H1 (cell line): ENCODE measurements around the gene TBC1D24. TPM values are rescaled to one million over a fixed set of nuclear protein-coding genes. Genes with fewer than 3 reads are reported as not detected.

Experiments
- CTCF ChIA-PET: fragments of 300-600 bp; sonication (Branson Sonifier 250); formaldehyde crosslinking; loops from one replicate; lab custom pipeline; 2021; ENCODE audit not compliant: partially characterized antibody; lab: Charles Lee
- POLR2A ChIA-PET: fragments of 300-600 bp; sonication (Branson Sonifier 250); formaldehyde crosslinking; loops from one replicate; lab custom pipeline; 2021; ENCODE audit warnings: inconsistent platforms; ENCODE audit not compliant: partially characterized antibody; lab: Charles Lee
- DNase-seq, 2 experiments: peaks; one replicate each; pipeline versions ENCODE4 v3.0.0 to v3.0.0-alpha.2; 2010 to 2022; ENCODE audit warnings: low spot score in 2 of 2, low read depth in 1 of 2, mixed read lengths in 1 of 2
- FAIRE-seq: peaks from 2 replicates; lab custom pipeline; 2011; peaks lifted over from hg19 to GRCh38; lab: Jason Lieb, UNC
- H2AFZ ChIP-seq: 2 replicates; pipeline ENCODE4 v1.8.1; 2012; ENCODE audit warnings: low read length, inconsistent platforms
- H2AK5ac ChIP-seq: 2 replicates; pipeline ENCODE4 v1.6.1; 2013; ENCODE audit warnings: low read depth, low read length
- H2BK120ac ChIP-seq: replicated peaks from 2 replicates; pipeline ENCODE3; 2013; ENCODE audit warnings: low read depth, low read length, inconsistent platforms
- H2BK12ac ChIP-seq: 2 replicates; pipeline ENCODE4 v1.6.1; 2013; ENCODE audit warnings: low read depth, low read length
- H2BK15ac ChIP-seq: 2 replicates; pipeline ENCODE4 v1.6.1; 2013; ENCODE audit warnings: low read length
- H2BK20ac ChIP-seq: 2 replicates; pipeline ENCODE4 v1.6.1; 2013; ENCODE audit warnings: low read length
- H2BK5ac ChIP-seq: 2 replicates; pipeline ENCODE4 v1.6.1; 2013; ENCODE audit warnings: low read depth, low read length
- H3K14ac ChIP-seq: 2 replicates; pipeline ENCODE4 v1.6.1; 2013; ENCODE audit warnings: inconsistent platforms; ENCODE audit not compliant: insufficient read length
- H3K18ac ChIP-seq: 2 replicates; pipeline ENCODE4 v1.6.1; 2013; ENCODE audit warnings: low read length; ENCODE audit errors: extremely low read depth
- H3K23ac ChIP-seq: 2 replicates; pipeline ENCODE4 v1.6.1; 2013; ENCODE audit warnings: inconsistent platforms; ENCODE audit not compliant: insufficient read length
- H3K23me2 ChIP-seq: 2 replicates; pipeline ENCODE4 v1.6.1; 2013; ENCODE audit warnings: low read depth, low read length
- H3K27ac ChIP-seq: 2 replicates; pipeline ENCODE4 v1.6.1; 2011; ENCODE audit warnings: low read depth, low read length, inconsistent platforms
- H3K27me3 ChIP-seq, 4 experiments: replicated peaks in 1 of 4; 1 replicate in 1 of 4; 2 replicates in 3 of 4; pipeline versions ENCODE4 v1.6.1 to v1.8.1; 2011 to 2013; ENCODE audit warnings: low read length in 3 of 4, mild to moderate bottlenecking in 3 of 4, inconsistent platforms in 2 of 4, mixed read lengths in 2 of 4, moderate library complexity in 1 of 4; ENCODE audit not compliant: control insufficient read depth in 3 of 4, insufficient read depth in 3 of 4; ENCODE audit errors: extremely low read depth in 1 of 4
- H3K36me3 ChIP-seq, 4 experiments: 2 replicates each; pipeline versions ENCODE4 v1.6.1 to v1.8.1; 2011 to 2013; ENCODE audit warnings: mild to moderate bottlenecking in 4 of 4, low read length in 3 of 4, moderate library complexity in 2 of 4, control low read depth in 1 of 4, inconsistent platforms in 1 of 4; ENCODE audit not compliant: insufficient read depth in 4 of 4, control insufficient read depth in 2 of 4
- H3K4ac ChIP-seq: replicated peaks from 2 replicates; pipeline ENCODE3; 2013; ENCODE audit warnings: low read length, low read depth, mixed read lengths, inconsistent platforms; ENCODE audit not compliant: insufficient read length
- H3K4me1 ChIP-seq, 4 experiments: replicated peaks in 1 of 4; 1 replicate in 1 of 4; 2 replicates in 3 of 4; pipeline versions ENCODE4 v1.6.1 to v1.8.1; 2011 to 2013; ENCODE audit warnings: low read length in 3 of 4, inconsistent platforms in 2 of 4, mixed read lengths in 1 of 4; ENCODE audit not compliant: insufficient read depth in 4 of 4, control insufficient read depth in 3 of 4
- H3K4me2 ChIP-seq, 2 experiments: 2 replicates each; pipeline versions ENCODE4 v1.6.1 to v1.8.1; 2011 to 2013; ENCODE audit warnings: low read depth in 2 of 2, low read length in 2 of 2, control low read depth in 1 of 2, inconsistent platforms in 1 of 2, mild to moderate bottlenecking in 1 of 2; ENCODE audit not compliant: insufficient read depth in 1 of 2
- H3K4me3 ChIP-seq, 4 experiments: fragments of 200-600, 300-600 bp in 1 of 4; sonication (generic), shearing (Covaris generic), sonication (Bioruptor Twin) in 1 of 4; 2 replicates each; pipeline versions ENCODE4 v1.5.1 to v1.8.1; 2011 to 2016; ENCODE audit warnings: low read length in 4 of 4, low read depth in 3 of 4, control low read depth in 2 of 4, inconsistent platforms in 2 of 4, mild to moderate bottlenecking in 2 of 4, mixed read lengths in 1 of 4, moderate library complexity in 1 of 4; ENCODE audit not compliant: insufficient read depth in 2 of 4; ENCODE audit errors: extremely low read depth in 1 of 4
- H3K56ac ChIP-seq: replicated peaks from 2 replicates; pipeline ENCODE3; 2013; ENCODE audit warnings: low read depth, mild to moderate bottlenecking, mixed read lengths, low read length, inconsistent platforms; ENCODE audit not compliant: insufficient read length
- H3K79me1 ChIP-seq: 2 replicates; pipeline ENCODE4 v1.6.1; 2013; ENCODE audit warnings: low read depth, low read length, control low read depth
- H3K79me2 ChIP-seq, 2 experiments: 2 replicates each; pipeline versions ENCODE4 v1.6.1 to v1.8.1; 2012 to 2013; ENCODE audit warnings: low read length in 2 of 2, mild to moderate bottlenecking in 2 of 2, inconsistent platforms in 1 of 2; ENCODE audit not compliant: insufficient read depth in 2 of 2, control insufficient read depth in 1 of 2
- H3K9ac ChIP-seq, 4 experiments: replicated peaks in 1 of 4; 1 replicate in 1 of 4; 2 replicates in 3 of 4; pipeline versions ENCODE4 v1.6.1 to v1.8.1; 2011 to 2013; ENCODE audit warnings: low read depth in 3 of 4, low read length in 3 of 4, control low read depth in 2 of 4, mild to moderate bottlenecking in 2 of 4, moderate library complexity in 2 of 4, inconsistent platforms in 1 of 4; ENCODE audit errors: extremely low read depth in 1 of 4
- H3K9me3 ChIP-seq, 2 experiments: 2 replicates each; pipeline versions ENCODE4 v1.6.1 to v1.8.1; 2012 to 2013; ENCODE audit warnings: mild to moderate bottlenecking in 2 of 2, moderate library complexity in 2 of 2, control low read depth in 1 of 2, inconsistent platforms in 1 of 2, low read depth in 1 of 2, low read length in 1 of 2, mixed read lengths in 1 of 2; ENCODE audit not compliant: insufficient read depth in 2 of 2
- H4K20me1 ChIP-seq, 2 experiments: replicated peaks in 1 of 2; 2 replicates each; pipeline versions ENCODE3 to v1.8.1; 2011 to 2013; ENCODE audit warnings: inconsistent platforms in 2 of 2, low read length in 2 of 2, mild to moderate bottlenecking in 1 of 2; ENCODE audit not compliant: insufficient read depth in 2 of 2, control insufficient read depth in 1 of 2
- H4K5ac ChIP-seq: 2 replicates; pipeline ENCODE4 v1.6.1; 2013; ENCODE audit warnings: low read length, low read depth, mixed read lengths, inconsistent platforms; ENCODE audit not compliant: insufficient read length
- H4K8ac ChIP-seq: 2 replicates; pipeline ENCODE4 v1.8.0; 2013; ENCODE audit warnings: mild to moderate bottlenecking, moderate library complexity, low read length, inconsistent platforms; ENCODE audit not compliant: insufficient read depth; ENCODE audit errors: extremely low read depth
- H4K91ac ChIP-seq: replicated peaks from 2 replicates; pipeline ENCODE3; 2013; ENCODE audit warnings: low read length, mixed read lengths, inconsistent platforms; ENCODE audit not compliant: insufficient read length
- POLR2A ChIP-seq, 2 experiments: IDR thresholded peaks; 1 replicate in 1 of 2; 2 replicates in 1 of 2; pipeline ENCODE4 v1.6.1; 2011; ENCODE audit warnings: low read depth in 2 of 2, low read length in 2 of 2, mild to moderate bottlenecking in 2 of 2; ENCODE audit errors: control extremely low read depth in 1 of 2
- POLR2AphosphoS5 ChIP-seq: IDR thresholded peaks from 2 replicates; pipeline ENCODE4 v1.6.1; 2011; ENCODE audit warnings: low read depth, low read length
- TAF1 ChIP-seq: IDR thresholded peaks from 2 replicates; pipeline ENCODE4 v1.6.1; 2011; ENCODE audit warnings: mild to moderate bottlenecking, low read depth, low read length
- WGBS, 2 experiments: shearing (Covaris generic) in 1 of 2; methylation state at CpG; one replicate each; pipeline versions ENCODE4 v1.1.6 to v1.1.7; 2013 to 2015; ENCODE audit warnings: low lambda C conversion rate in 2 of 2, mixed read lengths in 2 of 2, inconsistent platforms in 1 of 2, low coverage in 1 of 2, missing lambda C conversion rate in 1 of 2; ENCODE audit not compliant: insufficient replicate concordance in 2 of 2, insufficient coverage in 1 of 2, insufficient read length in 1 of 2; ENCODE audit errors: extremely low coverage in 1 of 2, missing lambda C conversion rate in 1 of 2; 5-methylcytosine and 5-hydroxymethylcytosine counted together
- polyA plus RNA-seq, 7 experiments: library from polyadenylated mRNA; depleted of rRNA in 3 of 7; stranded (reverse) in 5 of 7; unstranded in 2 of 7; fragments of >200 nt in 5 of 7; fragments of 200-250 nt in 2 of 7; gene quantifications; 1 replicate in 5 of 7; 2 replicates in 1 of 7; 4 replicates in 1 of 7; pipeline versions ENCODE4 v1.2.1 to v1.2.3, GENCODE V29; 2011 to 2013; ENCODE audit warnings: missing spikeins in 2 of 7, mixed read lengths in 2 of 7
- total RNA-seq: library from RNA; stranded (reverse); fragmentation: NEBNext Ultra II Directional; extraction: Animal tissue kit (Norgen Biotek cat#: 25700); gene quantifications from 2 replicates; pipeline ENCODE4 v1.2.1, GENCODE V29; 2021

The TBC1D24 gene
- total and polyA plus RNA-seq, 2 of the 8 experiments (the other 6 are each of a cell fraction or from before 2014, with no cell fraction given) = 8.7 to 21.5 TPM

GRCh38 chr16:2469399-2470233 lies 5.3 kb upstream of the TBC1D24 start:
- Histone ChIP-seq H2BK20ac (peak overlapping the region; percentile 82; the same call in 1 of the 2 replicates), H3K23me2 (peaks cover 23% of the 10 kb centered on the region; the same call in 1 of the 2 replicates), H3K79me1 (no peaks in the 10 kb centered on the region), H3K4me2 (peak overlapping the region; percentile 88 to 94), H4K8ac (no peak overlapping the region; the same call in 1 of the 2 replicates), H2BK5ac (peak overlapping the region; percentile 35; the same call in 1 of the 2 replicates), H3K79me2 (no peaks in the 10 kb centered on the region), H2BK120ac (no peak overlapping the region), H3K4me3 (peak overlapping the region in 1 of 4 experiments; percentile 73; a peak in 2 of 8 replicates), H3K14ac (no peak overlapping the region), H2BK12ac (peak overlapping the region; percentile 80; the same call in 1 of the 2 replicates), H3K27ac (no peak overlapping the region), H3K4ac (no peak overlapping the region), H2AFZ (no peak overlapping the region), H3K56ac (no peak overlapping the region), H2AK5ac (peak overlapping the region; percentile 82; the same call in 1 of the 2 replicates), H3K4me1 (peaks cover 0 to 41% (median 31%) of the 10 kb centered on the region in 4 experiments; a peak in 6 of 7 replicates), H2BK15ac (peak overlapping the region; percentile 97; the same call in 1 of the 2 replicates), H4K91ac (peak overlapping the region; percentile 61), H4K20me1 (peaks cover 2 to 10% of the 10 kb centered on the region in 2 experiments), H4K5ac (no peak overlapping the region), H3K36me3 (no peaks in the 10 kb centered on the region), H3K23ac (no peak overlapping the region), H3K27me3 (peaks cover 24 to 61% (median 54%) of the 10 kb centered on the region in 4 experiments), H3K9me3 (no peaks in the 10 kb centered on the region), H3K9ac (no peak overlapping the region), H3K18ac (peak overlapping the region; percentile 51)
- no peak for FAIRE-seq
- 92% methylated on average over 16 of the region's 16 CpGs; no CpG with 5 or more reads in 1 of the 2 experiments for WGBS, 2 experiments
- ChIA-PET POLR2A (interaction anchor here (0.7 to 2.8 kb wide), 14 partner anchors 10 to 281 kb away, joined by 3 to 21 read pairs (median 6); partner anchors contain the start of genes AMDHD2, ATP6V0C, ECI1 and TEDC2), CTCF (interaction anchor here (0.7 to 4.0 kb wide), 6 partner anchors 9 to 129 kb away, joined by 3 to 15 read pairs (median 4); partner anchors contain the start of genes ABCA3 and TEDC2)
- no peak for TF ChIP-seq TAF1
- TF ChIP-seq POLR2AphosphoS5 = no peak
- TF ChIP-seq POLR2A (IDR thresholded peaks at IDR 0.05; ENCODE audit: control extremely low read depth in 1 of 2, low read depth in 2 of 2, low read length in 2 of 2) = 0 out of 3 replicates have a peak, but pooled peaks of 1 of the 2 experiments have one; percentile 24
- DNase-seq = no peak
